Stimulated activated CD4-positive, alpha-beta T cell treated with anti-CD3 and anti-CD28 coated beads, TNF-alpha, amount 100 ng/mL, for 24 hours (primary cell): ENCODE measurements around the gene HSDL1.

Experiments
- DNase-seq, 3 experiments: peaks; one replicate each; pipeline ENCODE4 v3.0.0-alpha.2; 2020; ENCODE audit warnings: low read depth in 3 of 3

HSDL1 gene

DNA sequence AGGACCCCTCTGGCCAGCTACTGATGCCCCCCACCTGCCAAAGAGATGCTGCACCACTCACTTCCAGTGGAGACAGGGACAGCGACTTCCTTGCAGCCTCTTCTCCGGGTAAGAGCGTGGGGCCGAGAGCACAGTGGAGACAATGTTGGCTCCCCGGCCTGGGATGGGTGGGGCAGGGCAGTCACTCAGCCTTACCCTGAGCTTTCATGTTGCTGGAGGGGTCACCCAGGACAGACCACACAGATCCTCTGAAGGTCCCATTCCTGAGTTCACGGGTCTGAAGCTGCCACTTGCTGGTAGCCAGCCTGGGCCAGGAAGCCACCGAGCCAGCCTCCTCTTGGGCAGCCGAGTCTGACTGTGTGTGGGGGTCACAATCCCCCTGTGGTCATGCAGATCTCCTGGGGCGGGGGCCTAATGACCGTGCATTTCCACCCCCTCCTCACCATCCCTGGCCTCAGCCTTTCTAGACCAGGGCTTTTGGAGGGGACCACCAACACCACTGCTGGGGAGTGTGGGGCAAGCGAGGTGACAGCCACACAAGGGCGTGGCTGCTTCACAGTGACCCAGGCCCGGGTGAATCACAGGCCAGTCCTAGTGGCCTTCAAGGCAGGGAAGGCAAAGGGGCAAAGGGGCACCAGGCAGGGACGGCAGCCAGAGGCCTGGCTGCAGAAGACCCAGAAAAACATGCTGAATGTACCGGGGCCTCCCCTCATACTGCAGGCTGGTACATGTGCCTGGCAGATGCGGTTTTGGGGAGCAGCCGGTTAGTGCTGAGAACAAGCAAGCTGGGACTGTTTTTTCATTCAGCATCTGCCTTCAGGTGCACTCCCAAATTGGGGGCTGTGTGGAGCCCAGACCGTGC, 31.4 kb upstream of the HSDL1 start:
- DNase-seq, result no peak

DNA sequence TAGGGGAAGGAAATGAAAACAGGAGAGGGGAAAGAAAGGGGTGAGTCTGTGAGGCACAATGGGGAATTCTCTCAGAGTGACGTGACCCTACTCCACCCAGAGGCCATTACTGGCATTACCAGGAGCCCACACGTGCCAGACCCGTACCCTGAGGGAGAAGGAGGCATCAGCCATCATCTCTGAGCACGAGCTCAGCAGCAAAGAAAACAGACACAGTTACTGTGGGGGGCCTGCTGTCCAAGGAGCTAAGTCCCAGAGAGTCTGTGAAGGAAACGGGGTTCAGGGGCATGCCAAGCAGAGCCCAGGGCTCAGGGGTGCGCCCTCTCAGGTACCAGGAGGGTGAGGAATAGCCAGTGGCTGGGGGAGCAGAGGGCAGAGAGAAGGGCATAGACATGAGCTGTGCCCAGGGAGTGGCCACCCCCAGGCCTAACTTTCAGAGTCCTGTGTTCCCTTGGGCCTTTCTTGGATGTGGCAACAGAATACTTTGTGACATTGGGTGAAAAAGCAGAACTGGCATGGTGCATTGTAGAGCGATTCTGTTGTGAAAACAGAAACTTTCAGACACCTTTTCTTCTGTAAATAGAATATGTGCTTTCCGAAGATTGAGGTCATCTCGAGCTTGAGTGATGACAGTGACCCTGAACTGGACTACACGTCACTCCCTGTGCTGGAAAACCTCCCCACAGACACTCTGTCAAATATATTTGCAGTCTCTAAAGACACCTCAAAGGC, 30.5 kb upstream of the HSDL1 start:
- peak in 2 of 3 experiments; percentile 49 to 70 for DNase-seq

DNA sequence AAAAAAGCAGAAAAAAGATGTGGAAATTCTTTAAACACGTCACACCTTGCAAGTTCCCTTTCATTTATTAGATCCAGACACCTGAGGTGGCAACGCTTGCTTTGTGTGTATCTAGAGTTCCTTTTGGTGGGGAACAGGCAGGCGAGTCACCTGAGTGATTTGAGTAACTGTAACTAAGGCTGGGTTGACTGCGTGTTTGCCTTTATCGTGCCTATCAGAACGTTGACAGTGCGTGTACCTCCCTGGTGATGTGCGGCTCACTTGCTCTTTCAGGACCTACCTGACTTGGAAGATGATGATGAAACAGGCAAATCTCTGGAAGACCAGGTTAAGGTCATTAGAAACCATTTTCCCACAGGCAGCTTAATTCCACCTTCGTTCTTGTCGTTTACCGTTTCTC, 29.4 kb upstream of the HSDL1 start:
- DNase-seq, result no peak

DNA sequence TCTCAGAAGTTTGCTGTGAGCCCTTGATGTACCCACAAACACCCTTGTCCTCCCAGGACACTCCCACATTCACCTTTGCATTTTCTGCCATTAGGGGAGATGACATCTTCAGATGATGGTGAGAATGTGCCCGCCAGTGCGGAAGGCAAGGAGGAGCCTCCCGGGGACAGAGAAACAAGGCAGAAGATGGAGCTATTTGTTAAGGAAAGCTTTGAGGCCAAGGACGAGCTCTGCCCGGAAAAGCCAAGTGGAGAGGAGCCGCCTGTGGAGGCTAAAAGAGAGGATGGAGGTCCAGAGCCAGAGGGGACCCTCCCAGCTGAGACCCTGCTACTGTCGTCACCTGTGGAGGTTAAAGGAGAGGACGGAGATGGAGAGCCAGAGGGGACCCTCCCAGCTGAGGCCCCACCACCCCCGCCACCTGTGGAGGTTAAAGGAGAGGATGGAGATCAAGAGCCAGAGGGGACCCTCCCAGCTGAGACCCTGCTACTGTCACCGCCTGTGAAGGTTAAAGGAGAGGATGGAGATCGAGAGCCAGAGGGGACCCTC, 24.9 kb upstream of the HSDL1 start:
- no peak for DNase-seq

DNA sequence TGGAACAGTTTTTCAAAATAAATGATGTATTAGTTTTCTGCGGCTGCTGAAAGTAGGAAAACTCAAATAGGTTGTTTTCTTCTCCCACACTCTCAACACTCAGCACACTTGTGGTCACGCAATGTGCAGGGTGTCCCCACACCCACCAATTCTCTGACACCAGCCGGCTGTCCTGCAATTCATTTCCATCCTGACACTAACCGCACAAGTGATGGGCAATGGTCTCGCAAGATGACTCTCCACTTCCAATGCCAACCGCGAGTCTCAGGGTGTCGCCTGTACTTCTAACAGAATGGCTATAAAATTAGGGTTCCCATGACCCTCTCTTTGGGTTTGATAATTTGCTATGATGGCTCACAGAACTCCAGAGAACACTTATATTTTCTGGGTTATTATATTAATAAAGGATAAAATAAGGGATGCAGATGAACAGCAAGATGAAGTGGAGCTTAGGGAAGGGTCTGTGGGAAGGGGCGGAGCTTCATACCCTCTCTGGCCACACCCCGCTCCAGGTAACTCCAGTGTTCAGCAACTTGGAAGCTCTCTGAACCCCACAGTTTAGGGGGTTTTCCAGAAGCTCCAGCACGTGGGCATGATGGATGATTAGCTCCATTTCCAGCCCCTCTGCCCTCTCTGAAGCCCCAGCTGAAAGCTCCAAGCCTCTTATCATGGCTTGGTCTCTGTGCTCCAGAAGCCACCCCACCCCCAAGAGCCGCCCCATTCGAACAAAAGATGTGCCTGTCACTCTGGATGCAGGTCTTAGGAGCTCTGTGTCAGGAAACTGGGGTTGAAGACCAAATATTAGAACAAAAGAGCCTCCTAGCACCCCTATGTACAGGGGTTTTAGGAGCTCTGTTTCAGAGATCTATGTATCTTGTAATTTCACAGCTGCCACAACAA, 22.1 kb upstream of the HSDL1 start:
- DNase-seq, result peak in 1 of 3 experiments; percentile 18

DNA sequence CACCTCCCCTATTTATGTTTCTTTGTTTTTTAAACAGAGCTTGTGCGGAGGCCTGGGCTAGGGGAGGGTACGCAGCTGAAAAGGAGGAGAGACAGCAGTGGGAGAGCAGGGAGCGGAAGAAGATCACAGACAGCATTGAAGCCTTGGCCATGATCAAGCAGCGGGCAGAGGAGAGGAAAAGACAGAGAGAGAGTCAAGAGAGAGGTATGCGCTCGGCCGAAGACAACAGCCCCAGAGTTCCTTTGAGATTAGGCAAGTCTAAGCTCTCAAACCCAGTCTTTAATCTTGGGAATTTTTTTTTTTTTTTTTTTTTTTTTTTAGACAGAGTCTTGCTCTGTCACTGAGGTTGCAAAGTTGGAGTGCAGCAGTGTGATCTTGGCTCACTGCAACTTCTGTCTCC, 20.8 kb upstream of the HSDL1 start:
- no peak for DNase-seq

DNA sequence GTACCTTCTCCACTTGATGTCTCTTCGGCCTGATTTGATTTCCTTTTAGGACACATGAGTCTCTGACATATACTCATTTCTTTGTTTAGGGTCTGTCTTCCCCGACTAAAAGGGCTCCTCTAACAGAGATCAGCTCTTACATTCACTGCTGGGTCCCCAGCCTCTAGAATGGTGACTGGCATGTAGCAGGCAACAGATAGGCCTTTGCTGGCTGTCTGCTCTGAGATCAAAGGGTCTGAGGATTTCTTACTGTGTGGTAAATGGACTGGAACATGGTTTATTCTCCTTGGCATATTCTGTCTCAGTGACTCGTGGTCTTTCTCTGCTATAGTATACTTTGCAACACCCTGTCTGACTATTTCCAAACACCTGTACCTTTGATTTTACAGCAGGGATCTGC, 16.8 kb upstream of the HSDL1 start:
- no peak for DNase-seq

DNA sequence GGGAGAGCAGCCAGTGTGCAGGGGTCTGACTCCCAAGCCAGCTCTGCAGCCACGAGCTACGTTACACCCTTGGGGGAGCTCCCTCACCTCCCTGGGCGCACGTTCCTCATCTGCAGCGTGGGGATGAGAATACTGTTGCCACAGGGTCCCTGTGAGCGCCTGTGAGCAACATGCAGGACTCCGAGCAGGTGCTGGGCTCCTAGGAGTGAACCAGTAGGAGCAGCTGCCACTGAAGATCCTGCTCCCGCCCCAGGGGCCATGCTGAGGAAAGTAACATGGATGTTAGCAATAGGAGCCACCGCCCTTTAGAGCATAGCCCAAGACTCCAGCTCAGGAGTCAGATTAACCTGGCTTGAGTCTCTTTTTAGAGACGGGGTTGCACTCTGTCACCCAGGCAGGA, 16.1 kb upstream of the HSDL1 start:
- no peak for DNase-seq

DNA sequence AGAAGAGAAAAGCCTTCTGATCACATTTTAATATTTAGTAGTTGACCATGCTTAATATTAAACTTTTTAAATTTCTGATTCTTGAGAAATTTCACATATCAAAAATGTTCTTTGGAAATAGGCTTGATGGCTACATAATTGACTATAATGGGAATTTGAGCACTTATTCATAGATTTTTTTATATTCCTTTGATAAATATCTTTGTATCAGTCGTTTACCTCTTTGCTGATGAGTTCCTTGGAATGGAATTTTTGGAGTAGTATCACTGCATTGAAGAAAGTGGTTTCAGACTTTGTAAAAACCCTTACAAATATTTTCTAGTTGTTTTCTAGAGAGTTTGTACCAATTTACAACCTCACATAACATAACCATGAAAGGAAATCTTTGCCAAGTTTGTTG, 14.8 kb upstream of the HSDL1 start:
- DNase-seq, result no peak

DNA sequence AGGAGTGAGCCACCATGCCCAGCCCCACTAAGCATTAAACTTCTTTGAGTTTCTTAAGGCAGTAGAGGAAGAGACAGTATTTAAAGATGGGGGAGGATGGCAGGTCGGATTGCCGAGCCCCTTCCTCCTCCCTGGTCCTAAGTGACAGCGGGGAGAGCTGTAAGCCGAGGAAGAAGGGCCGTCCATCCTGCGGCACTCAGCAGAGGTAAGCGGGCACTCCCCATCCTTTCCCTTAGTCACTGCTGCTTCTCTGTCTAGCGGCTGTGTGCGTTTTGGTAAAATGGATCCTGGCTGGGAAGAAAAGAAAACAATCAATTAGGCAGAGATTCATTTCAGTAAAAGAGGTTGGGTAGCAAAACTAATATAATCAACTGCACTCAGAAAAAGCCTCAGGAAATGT, 14.0 kb upstream of the HSDL1 start:
- no peak for DNase-seq

DNA sequence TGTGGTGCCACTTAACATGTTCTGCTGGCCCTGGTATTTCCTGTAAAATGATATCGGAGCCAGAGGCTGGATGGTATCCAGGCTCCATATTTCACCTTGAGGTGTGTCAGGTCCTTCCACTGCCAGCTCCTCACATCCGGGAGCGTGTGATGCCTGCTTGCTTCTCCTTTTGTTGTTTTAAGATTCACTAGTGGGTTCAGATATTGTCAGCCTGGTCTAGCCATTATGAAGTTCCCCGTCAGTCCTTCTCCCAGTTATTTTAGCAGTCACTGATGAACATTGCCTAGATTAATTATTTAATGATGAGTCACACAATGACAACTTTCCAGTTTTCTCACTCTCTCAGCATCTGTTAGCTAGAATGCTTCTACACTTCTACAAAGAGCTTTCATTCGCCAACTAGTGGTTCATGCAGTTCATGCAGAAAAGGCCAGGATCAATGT, 11.4 kb upstream of the HSDL1 start:
- DNase-seq, result no peak

DNA sequence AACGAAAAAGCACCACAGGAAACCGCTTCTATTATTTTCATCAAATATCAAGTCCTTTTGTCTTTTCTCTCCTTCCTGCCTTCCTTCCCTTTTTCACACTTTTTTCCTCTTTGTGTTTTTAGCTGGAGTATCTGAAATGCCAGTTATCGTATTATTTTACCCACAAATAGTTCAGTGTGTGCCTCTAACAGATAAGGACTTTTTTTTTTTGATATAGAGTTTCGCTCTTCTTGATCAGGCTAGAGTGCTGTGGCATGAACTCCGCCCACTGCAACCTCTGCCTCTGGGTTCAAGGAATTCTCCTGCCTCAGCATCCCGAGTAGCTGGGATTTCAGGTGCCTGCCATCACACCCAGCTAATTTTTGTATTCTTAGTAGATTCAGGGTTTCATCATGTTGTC, 10.8 kb upstream of the HSDL1 start:
- no peak for DNase-seq

DNA sequence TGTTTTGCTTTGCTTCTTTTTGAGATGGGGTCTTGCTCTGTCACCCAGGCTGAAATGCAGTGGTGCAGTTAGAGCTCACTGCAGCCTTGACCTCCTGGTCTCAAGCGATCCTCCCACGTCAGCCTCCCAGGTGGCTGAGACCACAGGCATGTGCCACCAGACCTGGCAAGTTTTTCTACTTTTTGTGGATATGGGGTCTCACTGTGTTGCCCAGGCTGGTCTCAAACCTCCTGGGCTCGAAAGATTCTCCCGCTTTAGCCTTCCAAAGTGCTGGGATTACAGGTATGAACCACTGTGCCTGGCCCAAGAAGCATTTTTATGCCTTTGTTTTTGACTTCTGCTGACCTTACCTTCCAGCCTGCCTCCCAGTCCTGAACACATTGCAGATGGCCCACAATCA, 10.2 kb upstream of the HSDL1 start:
- DNase-seq, result no peak

DNA sequence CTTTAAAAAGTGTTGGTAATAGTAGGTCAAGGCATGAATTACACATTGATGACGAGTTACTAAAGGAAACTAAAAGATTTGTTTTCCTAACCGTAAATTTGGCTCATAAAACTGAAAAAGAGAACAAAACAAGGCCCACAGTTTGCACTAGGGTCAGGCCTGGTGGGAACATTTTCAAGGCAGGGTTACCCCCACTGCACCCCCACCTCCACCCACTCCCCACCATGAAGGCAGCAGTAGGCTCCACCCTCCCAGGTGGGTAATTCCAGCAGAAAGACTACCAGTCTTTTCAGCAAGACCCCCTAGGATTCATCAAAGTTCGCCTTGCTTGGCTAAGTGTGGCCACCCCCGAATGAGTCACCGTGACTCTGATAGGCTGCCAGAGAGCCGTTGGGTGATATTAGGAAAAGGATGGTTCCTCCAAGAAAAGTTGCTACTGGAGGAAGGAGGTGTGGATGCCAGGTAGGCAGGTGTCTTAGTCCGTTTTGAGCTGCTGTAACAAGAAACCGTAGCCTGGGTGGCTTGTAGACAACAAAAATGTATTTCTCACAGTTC, 8.8 kb upstream of the HSDL1 start:
- DNase-seq, result no peak

DNA sequence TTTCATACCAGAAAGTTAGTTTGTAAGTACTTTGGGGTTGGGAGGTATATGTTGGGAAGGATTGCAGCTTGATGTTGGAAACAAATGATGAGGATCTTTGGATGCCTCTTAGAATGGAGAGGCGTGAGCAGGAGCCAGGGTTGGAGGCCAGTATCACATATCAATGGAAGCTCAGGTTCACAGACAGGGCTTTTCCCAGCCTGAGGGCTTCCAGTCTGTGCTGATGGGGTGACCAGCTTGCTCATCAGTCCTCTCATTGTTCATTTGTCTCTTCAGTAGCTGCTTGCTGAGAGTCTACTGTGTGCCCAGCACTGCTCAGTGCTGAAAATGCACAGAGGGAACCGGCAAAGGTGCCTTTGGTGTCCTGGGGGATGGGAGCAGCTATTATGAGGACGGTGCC, 5.9 kb upstream of the HSDL1 start:
- DNase-seq, result no peak

DNA sequence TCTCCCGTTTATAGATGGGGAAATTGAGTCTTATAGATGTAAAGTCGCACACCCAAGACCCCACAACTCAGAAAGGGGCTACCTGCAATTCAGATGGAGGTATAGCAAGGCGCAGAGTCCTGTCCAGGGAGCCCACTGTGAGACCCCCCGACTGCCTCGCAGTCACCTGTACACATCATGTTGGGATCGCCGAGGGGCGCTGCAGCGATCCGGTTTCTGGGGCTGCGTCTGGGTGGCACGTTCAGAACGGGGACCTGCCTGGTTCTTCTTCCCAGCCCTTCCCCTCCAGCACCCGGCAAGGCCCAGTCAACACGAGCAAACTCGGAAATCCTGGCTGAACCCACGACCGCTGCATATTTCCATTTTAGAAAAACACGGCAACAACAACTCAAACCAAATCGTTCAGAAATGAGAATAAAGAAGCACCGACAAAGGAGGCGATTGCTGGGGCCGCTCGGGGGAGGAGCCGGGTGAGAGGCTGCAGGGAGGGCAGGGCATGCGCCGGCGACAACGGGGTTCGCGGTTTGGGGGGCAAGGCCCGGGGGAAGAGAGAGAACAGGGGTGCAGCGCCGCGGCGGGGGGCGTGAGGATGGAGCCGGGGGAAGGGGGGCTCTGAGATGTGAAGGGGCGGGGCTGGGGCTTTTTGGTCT, 643 bp downstream of the HSDL1 start:
- peak in 2 of 3 experiments; percentile 8 to 37 for DNase-seq

DNA sequence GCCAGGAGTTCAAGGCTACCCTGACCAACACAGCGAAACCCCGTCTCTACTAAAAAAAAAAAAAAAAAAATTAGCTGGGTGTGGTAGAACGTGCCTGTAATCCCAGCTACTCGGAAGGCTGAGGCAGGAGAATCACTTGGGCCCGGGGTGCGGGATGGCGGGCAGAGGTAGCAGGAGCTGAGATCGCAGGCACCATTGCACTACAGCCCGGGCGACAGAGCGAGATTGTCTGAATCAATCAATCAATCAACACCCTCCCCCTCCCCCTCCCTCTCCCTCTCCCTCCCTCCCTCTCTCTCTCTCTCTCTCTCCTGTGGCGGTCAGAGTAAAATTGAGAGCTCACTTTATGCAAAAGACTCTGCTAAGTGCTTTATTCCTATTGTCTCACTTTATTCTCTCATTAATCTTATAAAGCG, 1.2 kb downstream of the HSDL1 start:
- DNase-seq, result no peak

DNA sequence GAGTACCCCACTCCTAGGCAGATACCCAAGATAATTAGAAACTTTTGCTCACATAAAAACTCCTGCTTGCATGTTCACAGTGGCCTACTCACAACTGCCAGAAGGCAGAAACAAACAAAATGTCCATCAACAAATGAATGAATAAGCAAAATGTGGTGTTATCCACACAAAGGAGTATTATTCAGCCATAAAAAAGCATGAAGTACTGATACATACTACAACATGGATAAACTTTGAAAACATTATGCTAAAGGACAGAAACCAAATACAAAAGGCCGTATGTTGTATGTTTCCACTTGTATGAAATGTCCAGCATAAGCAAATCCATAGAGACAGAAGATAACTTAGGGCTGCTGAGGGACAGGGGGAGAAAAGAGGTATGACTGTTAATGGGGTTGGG, 1.9 kb downstream of the HSDL1 start:
- DNase-seq, result no peak

DNA sequence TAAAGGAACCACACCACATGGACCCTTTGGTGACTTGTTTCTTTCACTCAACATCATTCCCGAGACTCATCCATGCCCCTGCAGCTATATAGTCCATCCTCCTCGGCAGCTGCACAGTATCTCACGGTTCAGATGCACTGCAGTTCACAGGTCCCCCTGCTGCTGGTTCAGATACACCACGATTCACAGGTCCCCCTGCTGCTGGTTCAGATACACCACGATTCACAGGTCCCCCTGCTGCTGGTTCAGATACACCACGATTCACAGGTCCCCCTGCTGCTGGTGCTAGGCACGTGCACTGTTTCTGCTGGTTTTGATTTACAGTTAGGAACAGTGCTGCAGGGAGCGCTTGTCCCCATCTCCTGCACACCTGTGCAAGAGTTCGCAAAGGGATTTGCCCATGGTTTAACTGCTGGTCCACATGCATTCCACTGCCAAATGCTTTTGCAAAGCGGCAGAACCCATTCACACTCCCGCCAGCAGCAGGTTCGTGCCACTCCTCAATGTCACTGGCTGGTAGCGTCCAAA, 3.8 kb downstream of the HSDL1 start:
- DNase-seq, result no peak

DNA sequence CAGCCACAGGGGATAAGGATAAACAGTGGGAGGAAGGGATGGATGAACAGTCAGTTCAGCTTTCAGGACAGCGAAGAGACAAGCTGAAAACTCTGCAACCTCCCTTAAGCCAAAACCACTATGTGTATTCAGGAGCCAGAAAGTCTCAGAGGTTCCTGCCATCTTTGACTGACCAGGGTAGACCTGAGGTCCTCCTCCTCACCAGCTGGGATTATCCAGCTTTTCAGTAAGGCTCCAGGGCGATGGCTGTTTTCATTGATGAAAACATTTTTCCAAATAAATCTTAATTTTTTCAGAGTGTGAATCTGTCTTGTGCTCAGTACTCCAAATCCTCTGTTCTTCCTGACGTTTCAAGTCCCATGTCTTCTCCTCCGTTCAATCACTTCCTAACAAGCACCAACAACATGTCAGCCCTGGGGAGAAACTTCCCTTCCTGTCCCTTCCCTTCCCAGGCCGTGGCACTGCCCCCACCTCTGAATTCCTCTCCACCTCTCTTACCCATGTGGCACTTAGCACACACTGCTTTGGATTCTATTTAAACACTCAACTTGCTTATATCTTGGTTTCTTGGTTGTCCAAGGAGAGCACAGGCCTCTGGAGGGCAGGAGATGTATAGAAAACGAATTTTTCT, 5.2 kb downstream of the HSDL1 start:
- no peak for DNase-seq
